Endothelial cell of umbilical vein (primary cell): ENCODE data around the gene IL24. TPM values are rescaled to one million over a fixed set of nuclear protein-coding genes. Genes with fewer than 3 reads are reported as not detected.

Source experiments
- BruUV-seq: library from RNA; stranded (reverse); fragments of 400-500 nt; replicated peaks from 2 replicates; lab custom pipeline; 2021; lab: Mats Ljungman, UMichigan
- CTCF ChIA-PET: fragments of 300-600, 350-600 bp; sonication (Branson Sonifier 250); formaldehyde crosslinking; loops from one replicate; lab custom pipeline; 2021; ENCODE audit warnings: antibody characterized with exemption, inconsistent platforms; lab: Charles Lee
- POLR2A ChIA-PET: fragments of 300-600, 350-600 bp; sonication (Branson Sonifier 250); formaldehyde crosslinking; loops from one replicate; lab custom pipeline; 2021; ENCODE audit warnings: antibody characterized with exemption, inconsistent platforms; lab: Charles Lee
- DNase-seq: peaks from one replicate; pipeline ENCODE4 v3.0.0-alpha.2; 2011; ENCODE audit warnings: low read depth, low spot score
- FAIRE-seq: peaks from 2 replicates; lab custom pipeline; 2011; peaks lifted over from hg19 to GRCh38; lab: Jason Lieb, UNC
- H2AFZ ChIP-seq: 2 replicates; pipeline ENCODE4 v1.6.0; 2012; ENCODE audit warnings: low read depth, low read length, control low read depth, inconsistent platforms
- H3K27ac ChIP-seq: 2 replicates; pipeline ENCODE4 v1.5.1; 2011; ENCODE audit warnings: low read depth, mild to moderate bottlenecking, control low read depth, low read length, moderate library complexity; ENCODE audit not compliant: insufficient read depth
- H3K27me3 ChIP-seq, 2 experiments: 2 replicates each; pipeline versions ENCODE4 v1.6.0 to v1.6.1; 2011; ENCODE audit warnings: low read length in 2 of 2, mixed read lengths in 1 of 2; ENCODE audit not compliant: control insufficient read depth in 2 of 2, insufficient read depth in 2 of 2
- H3K36me3 ChIP-seq, 2 experiments: 2 replicates in 1 of 2; 3 replicates in 1 of 2; pipeline ENCODE4 v1.5.1; 2011; ENCODE audit warnings: low read length in 2 of 2, mild to moderate bottlenecking in 1 of 2, moderate library complexity in 1 of 2; ENCODE audit not compliant: control insufficient read depth in 2 of 2, insufficient read depth in 2 of 2; ENCODE audit errors: extremely low read depth in 1 of 2
- H3K4me1 ChIP-seq: 3 replicates; pipeline ENCODE4 v1.5.1; 2011; ENCODE audit warnings: mild to moderate bottlenecking, low read length; ENCODE audit not compliant: control insufficient read depth, insufficient read depth; ENCODE audit errors: extremely low read depth
- H3K4me2 ChIP-seq: 2 replicates; pipeline ENCODE4 v1.6.1; 2011; ENCODE audit warnings: low read length, control low read depth, mixed read lengths; ENCODE audit not compliant: insufficient read depth
- H3K4me3 ChIP-seq, 3 experiments: fragments of 200-600 bp in 1 of 3; sonication (generic), shearing (Covaris generic) in 1 of 3; replicated peaks in 1 of 3; 2 replicates each; pipeline ENCODE4 v1.5.1; 2011 to 2016; ENCODE audit warnings: control low read depth in 3 of 3, low read length in 3 of 3, mild to moderate bottlenecking in 2 of 3, inconsistent platforms in 1 of 3, low read depth in 1 of 3, moderate library complexity in 1 of 3; ENCODE audit not compliant: insufficient read depth in 1 of 3
- H3K79me2 ChIP-seq: 2 replicates; pipeline ENCODE4 v1.6.0; 2012; ENCODE audit warnings: low read length, inconsistent platforms; ENCODE audit not compliant: control insufficient read depth, insufficient read depth
- H3K9ac ChIP-seq: replicated peaks from 2 replicates; pipeline ENCODE3; 2011; ENCODE audit warnings: low read length, control low read depth; ENCODE audit not compliant: insufficient read depth; ENCODE audit errors: extremely low read depth
- H3K9me1 ChIP-seq: replicated peaks from 3 replicates; pipeline ENCODE4 v1.6.0; 2011; ENCODE audit warnings: mild to moderate bottlenecking, low read length; ENCODE audit not compliant: control insufficient read depth, insufficient read depth; ENCODE audit errors: extremely low read depth
- H3K9me3 ChIP-seq: replicated peaks from 2 replicates; pipeline ENCODE4 v1.5.1; 2012; ENCODE audit warnings: low read length, inconsistent platforms; ENCODE audit not compliant: control insufficient read depth, insufficient read depth
- H4K20me1 ChIP-seq: replicated peaks from 2 replicates; pipeline ENCODE3; 2011; ENCODE audit warnings: mild to moderate bottlenecking, low read length; ENCODE audit not compliant: control insufficient read depth, insufficient read depth; ENCODE audit errors: extremely low read depth
- CTCF ChIP-seq, 2 donors: IDR thresholded peaks; 1 replicate in 1 of 2; 2 replicates in 1 of 2; pipeline ENCODE4 v1.5.1; 2011; ENCODE audit warnings: low read length in 2 of 2, mild to moderate bottlenecking in 2 of 2, moderate library complexity in 2 of 2, control low read depth in 1 of 2, inconsistent platforms in 1 of 2, low read depth in 1 of 2; ENCODE audit not compliant: insufficient read depth in 1 of 2; ENCODE audit errors: extremely low read depth in 1 of 2
- EZH2 ChIP-seq: IDR thresholded peaks from 2 replicates; pipeline ENCODE4 v1.6.1; 2012; ENCODE audit warnings: borderline replicate concordance, low read depth, mild to moderate bottlenecking, moderate library complexity, low read length, inconsistent platforms; ENCODE audit not compliant: severe bottlenecking
- FOS ChIP-seq: IDR thresholded peaks from 2 replicates; pipeline ENCODE4 v1.6.1; 2011; ENCODE audit warnings: mild to moderate bottlenecking, low read length, moderate library complexity, borderline replicate concordance; ENCODE audit not compliant: insufficient read depth
- GATA2 ChIP-seq: IDR thresholded peaks from 2 replicates; pipeline ENCODE4 v1.7.0; 2011; ENCODE audit warnings: low read depth, mild to moderate bottlenecking, moderate library complexity, mixed read lengths, low read length; ENCODE audit not compliant: insufficient read length, insufficient read depth
- JUN ChIP-seq: IDR thresholded peaks from 2 replicates; pipeline ENCODE4 v1.6.1; 2011; ENCODE audit warnings: borderline replicate concordance, low read depth; ENCODE audit not compliant: insufficient read length, insufficient read depth
- MAX ChIP-seq: IDR thresholded peaks from 2 replicates; pipeline ENCODE4 v1.6.1; 2011; ENCODE audit not compliant: insufficient read depth, insufficient read length
- MYC ChIP-seq: IDR thresholded peaks from one replicate; pipeline ENCODE4 v1.6.1; 2011; ENCODE audit warnings: mild to moderate bottlenecking, low read depth, low read length
- POLR2A ChIP-seq: IDR thresholded peaks from 2 replicates; pipeline ENCODE4 v1.6.1; 2012; ENCODE audit warnings: low read depth, mild to moderate bottlenecking, control low read depth, low read length
- POLR2AphosphoS5 ChIP-seq: IDR thresholded peaks from 2 replicates; pipeline ENCODE4 v1.6.1; 2012; ENCODE audit warnings: low read depth, mild to moderate bottlenecking, control low read depth, low read length, moderate library complexity; ENCODE audit not compliant: insufficient read depth
- dilution Hi-C: fragments of 300-500 bp; cut with MboI; formaldehyde crosslinking; loops from one replicate; pipeline ENCODE4 v1.15.0; 2019; ENCODE audit warnings: low sequenced_read_pairs; ENCODE audit not compliant: extremely low pct_ligation_motif_present
- intact Hi-C: fragments of 100-400 bp; cut with micrococcal nuclease; formaldehyde crosslinking; loops from one replicate; pipeline ENCODE4 v1.10.0; 2022
- polyA plus RNA-seq, 4 experiments: library from polyadenylated mRNA; depleted of rRNA in 3 of 4; stranded (reverse) in 3 of 4; unstranded in 1 of 4; fragments of >200 nt; gene quantifications; 2 replicates each; pipeline versions ENCODE4 v1.2.1 to v1.2.3, GENCODE V29; 2011 to 2012; ENCODE audit warnings: missing spikeins in 1 of 4
- total RNA-seq: library from RNA; stranded (reverse); gene quantifications from 2 replicates; pipeline ENCODE4 v1.2.3, GENCODE V29; 2021

The IL24 gene
- total and polyA plus RNA-seq, 2 donors (not counting 3 experiments of a cell fraction or from before 2014, with no cell fraction given), result not detected

- FAIRE-seq (no peak), DNase-seq (no peak)
- dilution Hi-C loops (no loop called here), intact Hi-C loops (no loop called here)
- Histone ChIP-seq H3K9ac (no peak overlapping the region), H2AFZ (no peak overlapping the region), H3K4me2 (no peak overlapping the region), H3K27me3 (peaks cover 0 to 2% of the 10 kb centered on the region in 2 experiments), H3K27ac (no peak overlapping the region), H3K36me3 (no peaks in the 10 kb centered on the region), H3K4me1 (no peaks in the 10 kb centered on the region), H3K9me3 (no peaks in the 10 kb centered on the region), H3K79me2 (no peaks in the 10 kb centered on the region), H3K9me1 (no peaks in the 10 kb centered on the region), H4K20me1 (no peaks in the 10 kb centered on the region), H3K4me3 (no peak overlapping the region)
- POLR2A ChIA-PET, result no interaction called here
- CTCF ChIA-PET, result no interaction called here
- no TSS peak for BruUV-seq
- no peak for TF ChIP-seq EZH2
- no peak for TF ChIP-seq FOS
- TF ChIP-seq POLR2A, result no peak
- TF ChIP-seq JUN, result no peak
- TF ChIP-seq MYC, result no peak
- TF ChIP-seq GATA2, result no peak
- no peak for TF ChIP-seq MAX
- TF ChIP-seq CTCF (IDR thresholded peaks at IDR 0.05; ENCODE audit: extremely low read depth in 1 of 2, insufficient read depth in 1 of 2, low read depth in 1 of 2, low read length in 2 of 2), result no peak
- TF ChIP-seq POLR2AphosphoS5, result no peak
Observed at GRCh38 chr1:206878456-206878855, 18.8 kb upstream of the IL24 start.
